HCT116 (cell line): ENCODE measurements around the gene CAVIN2. TPM values are rescaled to one million over a fixed set of nuclear protein-coding genes. Genes with fewer than 3 reads are reported as not detected.

Source experiments
- ATAC-seq: fragments of 200-7000 bp; cut with Tn5 transposase; 2 replicates; pipeline ENCODE4 v1.9.1; 2020; ENCODE audit warnings: mild to moderate bottlenecking, moderate library complexity
- BruUV-seq: library from RNA; stranded (reverse); fragments of 400-500 nt; replicated peaks from 2 replicates; lab custom pipeline; 2021; lab: Mats Ljungman, UMichigan
- CTCF ChIA-PET: fragments of 300-600 bp; sonication (Branson Sonifier 250); formaldehyde crosslinking; loops from one replicate; lab custom pipeline; 2021; ENCODE audit warnings: antibody characterized with exemption; lab: Charles Lee
- POLR2A ChIA-PET: fragments of 300-600, 350-600 bp; sonication (Branson Sonifier 250); formaldehyde crosslinking; loops from one replicate; lab custom pipeline; 2021; ENCODE audit warnings: antibody characterized with exemption; lab: Charles Lee
- RAD21 ChIA-PET, 2 experiments: fragments of 300-600 bp; sonication (Branson Sonifier 250); formaldehyde crosslinking; loops; one replicate each; lab custom pipeline; 2023; ENCODE audit warnings: low total read pairs in 2 of 2; ENCODE audit not compliant: uncharacterized antibody in 2 of 2, unreplicated experiment in 2 of 2, low non-redundant PET in 1 of 2; lab: Charles Lee
- DNase-seq: peaks from one replicate; pipeline ENCODE4 v3.0.0-alpha.2; 2010; ENCODE audit warnings: low read depth, low spot score
- H2AFZ ChIP-seq: fragments of 200-600 bp; shearing (Covaris generic), sonication (generic); 2 replicates; pipeline ENCODE4 v1.6.1; 2017; ENCODE audit warnings: low read depth, mixed run types, mixed read lengths, antibody characterized with exemption, low read length; ENCODE audit not compliant: poor library complexity, severe bottlenecking
- H3K27ac ChIP-seq: 2 replicates; pipeline ENCODE4 v1.5.1; 2012; ENCODE audit warnings: low read depth, low read length
- H3K27me3 ChIP-seq: fragments of 200-600 bp; sonication (generic); 2 replicates; pipeline ENCODE4 v1.6.1; 2016; ENCODE audit warnings: mixed run types, low read length, mixed read lengths; ENCODE audit not compliant: insufficient read depth
- H3K36me3 ChIP-seq, 2 experiments: fragments of 200-500 bp in 1 of 2; fragments of 200-600 bp in 1 of 2; sonication (Bioruptor generic) in 1 of 2; sonication (generic) in 1 of 2; 2 replicates each; pipeline versions ENCODE4 v1.5.1 to v1.6.1; 2014 to 2016; ENCODE audit warnings: low read length in 2 of 2, inconsistent platforms in 1 of 2, mixed read lengths in 1 of 2, mixed run types in 1 of 2; ENCODE audit not compliant: insufficient read depth in 2 of 2, control insufficient read depth in 1 of 2
- H3K4me1 ChIP-seq, 2 experiments: fragments of 200-600 bp in 1 of 2; sonication (generic) in 1 of 2; 2 replicates each; pipeline versions ENCODE4 v1.5.1 to v1.6.1; 2012 to 2017; ENCODE audit warnings: low read length in 2 of 2, inconsistent platforms in 1 of 2, mild to moderate bottlenecking in 1 of 2, mixed read lengths in 1 of 2, mixed run types in 1 of 2, moderate library complexity in 1 of 2; ENCODE audit not compliant: insufficient read depth in 2 of 2, control insufficient read depth in 1 of 2
- H3K4me2 ChIP-seq: fragments of 200-600 bp; sonication (generic); 2 replicates; pipeline ENCODE4 v1.6.1; 2017; ENCODE audit warnings: mixed run types, low read length, mixed read lengths
- H3K4me3 ChIP-seq, 2 experiments: fragments of 200-600 bp in 1 of 2; sonication (generic) in 1 of 2; replicated peaks in 1 of 2; 2 replicates each; pipeline ENCODE4 v1.5.1; 2011 to 2016; ENCODE audit warnings: low read length in 2 of 2, control low read depth in 1 of 2, low read depth in 1 of 2, mild to moderate bottlenecking in 1 of 2, mixed read lengths in 1 of 2, mixed run types in 1 of 2
- H3K79me2 ChIP-seq: fragments of 200-600 bp; sonication (generic); 2 replicates; pipeline ENCODE4 v1.6.1; 2017; ENCODE audit warnings: mild to moderate bottlenecking, mixed run types, low read length, moderate library complexity, mixed read lengths; ENCODE audit not compliant: insufficient read depth
- H3K9ac ChIP-seq: fragments of 200-600 bp; sonication (generic); 2 replicates; pipeline ENCODE4 v1.6.1; 2016; ENCODE audit warnings: low read length, mixed read lengths
- H3K9me2 ChIP-seq: fragments of 200-600 bp; sonication (generic), shearing (Covaris generic); 2 replicates; pipeline ENCODE4 v1.6.1; 2017; ENCODE audit warnings: mixed run types, mild to moderate bottlenecking, moderate library complexity; ENCODE audit not compliant: insufficient read depth
- H3K9me3 ChIP-seq, 2 experiments: fragments of 200-500 bp in 1 of 2; fragments of 200-600 bp in 1 of 2; sonication (Bioruptor generic) in 1 of 2; sonication (generic) in 1 of 2; 2 replicates each; pipeline ENCODE4 v1.6.1; 2014 to 2017; ENCODE audit warnings: low read length in 2 of 2, mixed read lengths in 2 of 2, inconsistent platforms in 1 of 2, low read depth in 1 of 2, mild to moderate bottlenecking in 1 of 2, mixed run types in 1 of 2, moderate library complexity in 1 of 2; ENCODE audit not compliant: control insufficient read depth in 1 of 2, insufficient read depth in 1 of 2
- H4K20me1 ChIP-seq: fragments of 200-600 bp; sonication (generic), shearing (Covaris generic); 2 replicates; pipeline ENCODE4 v1.6.1; 2017; ENCODE audit warnings: mixed run types, mild to moderate bottlenecking, moderate library complexity; ENCODE audit not compliant: insufficient read depth
- ATF3 ChIP-seq: IDR thresholded peaks from 2 replicates; pipeline ENCODE4 v1.6.1; 2012
- CBX3 ChIP-seq: IDR thresholded peaks from 2 replicates; pipeline ENCODE4 v1.6.1; 2012; ENCODE audit warnings: low read depth
- CEBPB ChIP-seq: IDR thresholded peaks from 2 replicates; pipeline ENCODE4 v1.6.1; 2012; ENCODE audit warnings: low read depth
- EGR1 ChIP-seq: IDR thresholded peaks from 2 replicates; pipeline ENCODE4 v1.6.1; 2012; ENCODE audit warnings: low read depth
- ELF1 ChIP-seq: IDR thresholded peaks from 2 replicates; pipeline ENCODE4 v1.6.1; 2012; ENCODE audit warnings: low read depth, borderline replicate concordance
- FOSL1 ChIP-seq: IDR thresholded peaks from 2 replicates; pipeline ENCODE4 v1.6.1; 2012; ENCODE audit warnings: low read depth
- JUND ChIP-seq: IDR thresholded peaks from 2 replicates; pipeline ENCODE4 v1.6.1; 2012
- MAX ChIP-seq: IDR thresholded peaks from 2 replicates; pipeline ENCODE4 v1.6.1; 2012
- POLR2AphosphoS5 ChIP-seq: IDR thresholded peaks from 2 replicates; pipeline ENCODE4 v1.6.1; 2011; ENCODE audit warnings: mild to moderate bottlenecking, low read depth, low read length, moderate library complexity
- RAD21 ChIP-seq: IDR thresholded peaks from 2 replicates; pipeline ENCODE4 v1.6.1; 2012; ENCODE audit warnings: low read depth, mild to moderate bottlenecking
- SRF ChIP-seq: IDR thresholded peaks from 2 replicates; pipeline ENCODE4 v1.6.1; 2012; ENCODE audit warnings: low read depth
- ZBTB33 ChIP-seq: IDR thresholded peaks from 2 replicates; pipeline ENCODE4 v1.6.1; 2011; ENCODE audit warnings: mild to moderate bottlenecking, low read length, moderate library complexity; ENCODE audit not compliant: insufficient replicate concordance; ENCODE audit errors: extremely low read depth
- ZFX ChIP-seq: fragments of 450-650 bp; IDR thresholded peaks from 2 replicates; pipeline ENCODE4 v1.6.1; 2017
- intact Hi-C: fragments of 100-400 bp; cut with micrococcal nuclease; formaldehyde crosslinking; loops from 2 replicates; pipeline ENCODE4 v1.10.0; 2022
- total RNA-seq: library from RNA; stranded (reverse); gene quantifications from one replicate; pipeline ENCODE4 v1.2.1, GENCODE V29; 2021; ENCODE audit not compliant: unreplicated experiment

CAVIN2 gene
- total RNA-seq, 1 experiment from 2014 or later = 0.27 TPM

GRCh38 chr2:191857259-191857805, 10.4 kb upstream of the CAVIN2 start:
- ChIA-PET RAD21 (no interaction called here), CTCF (no interaction called here), POLR2A (no interaction called here)
- Histone ChIP-seq H3K27me3 (no peaks in the 10 kb centered on the region), H3K4me1 (peaks cover 0 to 7% of the 10 kb centered on the region in 2 experiments; a peak in 1 of 4 replicates), H3K36me3 (no peaks in the 10 kb centered on the region), H3K4me3 (no peak overlapping the region), H3K9ac (no peak overlapping the region), H2AFZ (peak overlapping the region; percentile 36), H3K27ac (no peak overlapping the region), H3K4me2 (peak overlapping the region; percentile 15; the same call in 1 of the 2 replicates), H3K9me2 (no peaks in the 10 kb centered on the region), H4K20me1 (no peaks in the 10 kb centered on the region), H3K79me2 (no peaks in the 10 kb centered on the region), H3K9me3 (no peaks in the 10 kb centered on the region)
- BruUV-seq = no TSS peak
- intact Hi-C loops = no loop called here
- DNase-seq (no peak), ATAC-seq (no peak)
- no peak for TF ChIP-seq ATF3
- no peak for TF ChIP-seq SRF
- no peak for TF ChIP-seq POLR2AphosphoS5
- TF ChIP-seq ELF1 = no peak
- no peak for TF ChIP-seq EGR1
- TF ChIP-seq CEBPB = no peak
- no peak for TF ChIP-seq ZFX

- CTCF ChIA-PET = no interaction called here
- H3K27me3 ChIP-seq = no peaks in the 10 kb centered on the region
- H4K20me1 ChIP-seq = no peaks in the 10 kb centered on the region
- H2AFZ ChIP-seq = peak overlapping the region; percentile 36
- H3K4me1 ChIP-seq = peaks cover 0 to 7% of the 10 kb centered on the region in 2 experiments; a peak in 1 of 4 replicates
- H3K9me2 ChIP-seq = no peaks in the 10 kb centered on the region
- RAD21 ChIA-PET = no interaction called here
- H3K9me3 ChIP-seq = no peaks in the 10 kb centered on the region
- intact Hi-C loops = no loop called here
- H3K4me3 ChIP-seq = no peak overlapping the region
- DNase-seq (no peak), ATAC-seq (no peak)
- H3K79me2 ChIP-seq = no peaks in the 10 kb centered on the region
- POLR2A ChIA-PET = interaction anchor here (0.8 kb wide), 1 partner anchor 13 kb away, joined by 3 read pairs; no protein-coding TSS in a partner anchor
- H3K36me3 ChIP-seq = no peaks in the 10 kb centered on the region
- BruUV-seq = no TSS peak
- no peak overlapping the region for H3K4me2 ChIP-seq
- H3K9ac ChIP-seq = no peak overlapping the region
- H3K27ac ChIP-seq = no peak overlapping the region
- TF ChIP-seq FOSL1 = no peak
- TF ChIP-seq MAX = no peak
- TF ChIP-seq ZBTB33 = no peak
- no peak for TF ChIP-seq JUND
- TF ChIP-seq CBX3 = no peak
- no peak for TF ChIP-seq ATF3
- no peak for TF ChIP-seq EGR1
- no peak for TF ChIP-seq RAD21
These were observed 9.4 kb upstream of the CAVIN2 start for GRCh38 chr2:191856111-191856876.
